HG02798 (cell line): ENCODE measurements around the gene HDGFL2.

Experiments
- ATAC-seq: cut with Tn5 transposase; IDR thresholded peaks from one replicate; pipeline ENCODE4 v1.9.1; 2021; ENCODE audit warnings: mild to moderate bottlenecking; ENCODE audit not compliant: unreplicated experiment, poor library complexity

The HDGFL2 gene

DNA sequence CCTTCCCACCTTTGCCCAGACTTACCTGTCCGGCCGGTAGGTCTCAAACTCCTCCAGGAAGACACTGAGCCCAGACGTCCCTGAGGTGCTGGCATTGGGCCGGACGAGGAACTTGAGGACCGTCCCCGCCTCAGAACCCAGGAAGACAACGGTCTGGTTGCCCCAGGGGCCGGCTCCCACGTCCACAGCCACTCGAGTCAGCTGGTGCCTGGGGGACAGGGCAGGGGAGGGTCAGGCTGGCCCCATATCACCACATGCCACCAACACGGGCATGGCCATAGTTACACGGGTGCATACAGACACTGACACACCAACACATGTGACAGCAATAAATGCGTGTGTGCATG is 76.1 kb downstream of the HDGFL2 start:
- no peak for ATAC-seq

DNA sequence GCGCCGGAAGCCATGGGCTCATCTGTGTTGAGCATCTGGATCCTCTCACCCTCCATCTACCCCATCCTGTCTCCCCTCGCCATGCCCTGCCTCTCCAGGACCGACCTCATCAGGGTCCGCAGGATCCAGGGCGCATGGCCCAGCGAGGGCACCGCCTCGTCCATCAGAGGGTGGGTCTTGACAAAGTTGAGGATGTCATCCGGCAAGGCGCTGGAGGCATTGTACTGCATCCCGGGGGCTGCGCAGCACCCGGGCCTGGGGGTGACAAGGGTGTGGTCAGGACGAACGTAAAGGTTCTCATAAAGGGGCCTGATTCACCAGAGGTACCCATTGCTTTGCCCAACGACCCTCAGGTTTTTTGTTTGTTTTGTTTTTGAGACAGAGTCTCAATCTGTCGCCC is 77.9 kb downstream of the HDGFL2 start:
- no peak for ATAC-seq

DNA sequence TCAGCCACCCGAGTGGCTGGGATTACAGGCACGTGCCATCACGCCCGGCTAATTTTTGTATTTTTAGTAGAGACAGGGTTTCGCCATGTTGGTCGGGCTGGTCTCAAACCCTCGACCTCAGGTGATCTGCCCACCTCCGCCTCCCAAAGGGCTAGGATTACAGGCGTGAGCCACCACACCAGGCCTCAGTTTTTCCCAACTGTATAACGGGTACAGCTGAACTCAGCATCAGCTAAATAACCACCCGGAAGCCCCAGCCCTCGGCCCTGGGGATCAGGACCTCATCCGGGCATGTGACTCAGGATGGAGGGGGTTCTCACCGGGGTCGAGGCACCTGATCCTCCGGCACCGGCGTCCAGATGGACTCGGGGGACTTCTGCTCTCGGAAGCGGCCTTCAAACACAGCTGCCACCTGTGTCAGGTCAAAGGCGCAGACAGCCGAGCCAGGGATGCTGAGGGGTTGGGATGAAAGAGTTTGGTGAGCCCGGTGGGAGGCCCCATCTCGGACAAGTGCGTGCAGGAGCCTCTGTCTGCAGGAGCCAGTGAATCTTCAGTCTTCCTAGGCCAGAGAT is 78.5 kb downstream of the HDGFL2 start:
- no peak for ATAC-seq
